ENCODE measurements around the gene SRRD. TPM values are rescaled to one million over a fixed set of nuclear protein-coding genes. Genes with fewer than 3 reads are reported as not detected.

The SRRD gene
- total RNA-seq, 1 donor from 2014 or later, result 8.9 TPM

GRCh38 chr22:26444777-26445176, 38.9 kb upstream of the SRRD start:
- Histone ChIP-seq H3K4me3 (ENCODE audit: low read length in 3 of 3) (no peak overlapping the region), H3K27ac (ENCODE audit: low read depth, low read length) (no peak overlapping the region), H3K4me1 (ENCODE audit: control insufficient read depth in 3 of 3, insufficient read depth in 3 of 3, low read length in 3 of 3) (peaks cover 0 to 7% (median 7%) of the 10 kb centered on the region in 3 donors), H3K27me3 (ENCODE audit: control insufficient read depth in 3 of 3, insufficient read depth in 3 of 3, low read length in 3 of 3) (no peaks in the 10 kb centered on the region), H3K9ac (ENCODE audit: low read depth in 1 of 3, low read length in 3 of 3) (no peak overlapping the region), H3K9me3 (ENCODE audit: control insufficient read depth in 3 of 3, low read length in 3 of 3) (no peaks in the 10 kb centered on the region), H3K36me3 (ENCODE audit: control insufficient read depth in 3 of 3, insufficient read depth in 3 of 3, low read length in 3 of 3) (peaks cover 0 to 2% (median under 1%) of the 10 kb centered on the region in 3 donors)

- H3K4me1 ChIP-seq (ENCODE audit: control insufficient read depth in 3 of 3, insufficient read depth in 3 of 3, low read length in 3 of 3), result peaks cover 0 to 7% (median 7%) of the 10 kb centered on the region in 3 donors
- no peak overlapping the region for H3K4me3 ChIP-seq (ENCODE audit: low read length in 3 of 3)
- H3K36me3 ChIP-seq (ENCODE audit: control insufficient read depth in 3 of 3, insufficient read depth in 3 of 3, low read length in 3 of 3), result peaks cover 4 to 8% (median 6%) of the 10 kb centered on the region in 3 donors
- H3K9me3 ChIP-seq (ENCODE audit: control insufficient read depth in 3 of 3, low read length in 3 of 3), result no peaks in the 10 kb centered on the region
- no peaks in the 10 kb centered on the region for H3K27me3 ChIP-seq (ENCODE audit: control insufficient read depth in 3 of 3, insufficient read depth in 3 of 3, low read length in 3 of 3)
- H3K9ac ChIP-seq (ENCODE audit: low read depth in 1 of 3, low read length in 3 of 3), result no peak overlapping the region
- H3K27ac ChIP-seq (ENCODE audit: low read depth, low read length), result no peak overlapping the region
Observed at GRCh38 chr22:26445577-26446275, 38.0 kb upstream of the SRRD start.

- Histone ChIP-seq H3K27me3 (ENCODE audit: control insufficient read depth in 3 of 3, insufficient read depth in 3 of 3, low read length in 3 of 3) (no peaks in the 10 kb centered on the region), H3K27ac (ENCODE audit: low read depth, low read length) (no peak overlapping the region), H3K9me3 (ENCODE audit: control insufficient read depth in 3 of 3, low read length in 3 of 3) (no peaks in the 10 kb centered on the region), H3K4me3 (ENCODE audit: low read length in 3 of 3) (no peak overlapping the region), H3K9ac (ENCODE audit: low read depth in 1 of 3, low read length in 3 of 3) (no peak overlapping the region), H3K4me1 (ENCODE audit: control insufficient read depth in 3 of 3, insufficient read depth in 3 of 3, low read length in 3 of 3) (peaks cover 0 to 7% (median 7%) of the 10 kb centered on the region in 3 donors), H3K36me3 (ENCODE audit: control insufficient read depth in 3 of 3, insufficient read depth in 3 of 3, low read length in 3 of 3) (peaks cover 10 to 17% (median 16%) of the 10 kb centered on the region in 3 donors)
Observed at GRCh38 chr22:26446808-26447515, 36.7 kb upstream of the SRRD start.

- no peaks in the 10 kb centered on the region for H3K27me3 ChIP-seq (ENCODE audit: control insufficient read depth in 3 of 3, insufficient read depth in 3 of 3, low read length in 3 of 3)
- peaks cover 0 to 7% (median 7%) of the 10 kb centered on the region in 3 donors for H3K4me1 ChIP-seq (ENCODE audit: control insufficient read depth in 3 of 3, insufficient read depth in 3 of 3, low read length in 3 of 3)
- H3K9ac ChIP-seq (ENCODE audit: low read depth in 1 of 3, low read length in 3 of 3), result no peak overlapping the region
- H3K36me3 ChIP-seq (ENCODE audit: control insufficient read depth in 3 of 3, insufficient read depth in 3 of 3, low read length in 3 of 3), result peaks cover 17 to 24% (median 24%) of the 10 kb centered on the region in 3 donors
- H3K4me3 ChIP-seq (ENCODE audit: low read length in 3 of 3), result no peak overlapping the region
- H3K27ac ChIP-seq (ENCODE audit: low read depth, low read length), result no peak overlapping the region
- no peaks in the 10 kb centered on the region for H3K9me3 ChIP-seq (ENCODE audit: control insufficient read depth in 3 of 3, low read length in 3 of 3)
Observed at GRCh38 chr22:26447584-26448329, 35.9 kb upstream of the SRRD start.

- H3K9ac ChIP-seq (ENCODE audit: low read depth in 1 of 3, low read length in 3 of 3), result no peak overlapping the region
- H3K27me3 ChIP-seq (ENCODE audit: control insufficient read depth in 3 of 3, insufficient read depth in 3 of 3, low read length in 3 of 3), result no peaks in the 10 kb centered on the region
- peaks cover 4 to 10% (median 7%) of the 10 kb centered on the region in 3 donors for H3K4me1 ChIP-seq (ENCODE audit: control insufficient read depth in 3 of 3, insufficient read depth in 3 of 3, low read length in 3 of 3)
- H3K27ac ChIP-seq (ENCODE audit: low read depth, low read length), result no peak overlapping the region
- H3K9me3 ChIP-seq (ENCODE audit: control insufficient read depth in 3 of 3, low read length in 3 of 3), result no peaks in the 10 kb centered on the region
- peaks cover 22 to 29% (median 25%) of the 10 kb centered on the region in 3 donors for H3K36me3 ChIP-seq (ENCODE audit: control insufficient read depth in 3 of 3, insufficient read depth in 3 of 3, low read length in 3 of 3)
- H3K4me3 ChIP-seq (ENCODE audit: low read length in 3 of 3), result no peak overlapping the region
Observed at GRCh38 chr22:26448334-26448733, 35.3 kb upstream of the SRRD start.

- Histone ChIP-seq H3K36me3 (ENCODE audit: control insufficient read depth in 3 of 3, insufficient read depth in 3 of 3, low read length in 3 of 3) (peaks cover 27 to 35% (median 28%) of the 10 kb centered on the region in 3 donors), H3K27ac (ENCODE audit: low read depth, low read length) (no peak overlapping the region), H3K9me3 (ENCODE audit: control insufficient read depth in 3 of 3, low read length in 3 of 3) (no peaks in the 10 kb centered on the region), H3K4me1 (ENCODE audit: control insufficient read depth in 3 of 3, insufficient read depth in 3 of 3, low read length in 3 of 3) (peaks cover 5 to 15% (median 7%) of the 10 kb centered on the region in 3 donors), H3K27me3 (ENCODE audit: control insufficient read depth in 3 of 3, insufficient read depth in 3 of 3, low read length in 3 of 3) (no peaks in the 10 kb centered on the region), H3K4me3 (ENCODE audit: low read length in 3 of 3) (no peak overlapping the region), H3K9ac (ENCODE audit: low read depth in 1 of 3, low read length in 3 of 3) (no peak overlapping the region)
Observed at GRCh38 chr22:26448941-26449340, 34.7 kb upstream of the SRRD start.

GRCh38 chr22:26450453-26451185, 33.1 kb upstream of the SRRD start:
- Histone ChIP-seq H3K4me1 (ENCODE audit: control insufficient read depth in 3 of 3, insufficient read depth in 3 of 3, low read length in 3 of 3) (peaks cover 5 to 15% (median 7%) of the 10 kb centered on the region in 3 donors), H3K27me3 (ENCODE audit: control insufficient read depth in 3 of 3, insufficient read depth in 3 of 3, low read length in 3 of 3) (no peaks in the 10 kb centered on the region), H3K9me3 (ENCODE audit: control insufficient read depth in 3 of 3, low read length in 3 of 3) (no peaks in the 10 kb centered on the region), H3K27ac (ENCODE audit: low read depth, low read length) (no peak overlapping the region), H3K9ac (ENCODE audit: low read depth in 1 of 3, low read length in 3 of 3) (no peak overlapping the region), H3K36me3 (ENCODE audit: control insufficient read depth in 3 of 3, insufficient read depth in 3 of 3, low read length in 3 of 3) (peaks cover 27 to 39% (median 31%) of the 10 kb centered on the region in 3 donors), H3K4me3 (ENCODE audit: low read length in 3 of 3) (no peak overlapping the region)

- no peak overlapping the region for H3K9ac ChIP-seq (ENCODE audit: low read depth in 1 of 3, low read length in 3 of 3)
- H3K36me3 ChIP-seq (ENCODE audit: control insufficient read depth in 3 of 3, insufficient read depth in 3 of 3, low read length in 3 of 3), result peaks cover 31 to 48% (median 39%) of the 10 kb centered on the region in 3 donors
Observed at GRCh38 chr22:26452236-26453016, 31.3 kb upstream of the SRRD start.

GRCh38 chr22:26453216-26453615, 30.5 kb upstream of the SRRD start:
- no peak overlapping the region for H3K27ac ChIP-seq (ENCODE audit: low read depth, low read length)
- H3K9me3 ChIP-seq (ENCODE audit: control insufficient read depth in 3 of 3, low read length in 3 of 3), result no peaks in the 10 kb centered on the region
- peak overlapping the region in 1 of 3 donors; percentile 33 for H3K9ac ChIP-seq (ENCODE audit: low read depth in 1 of 3, low read length in 3 of 3)
- no peak overlapping the region for H3K4me3 ChIP-seq (ENCODE audit: low read length in 3 of 3)
- H3K36me3 ChIP-seq (ENCODE audit: control insufficient read depth in 3 of 3, insufficient read depth in 3 of 3, low read length in 3 of 3), result peaks cover 39 to 56% (median 47%) of the 10 kb centered on the region in 3 donors
- no peaks in the 10 kb centered on the region for H3K27me3 ChIP-seq (ENCODE audit: control insufficient read depth in 3 of 3, insufficient read depth in 3 of 3, low read length in 3 of 3)
- peaks cover 0 to 8% (median 5%) of the 10 kb centered on the region in 3 donors for H3K4me1 ChIP-seq (ENCODE audit: control insufficient read depth in 3 of 3, insufficient read depth in 3 of 3, low read length in 3 of 3)

More at GRCh38 chr22:26452236-26453016, 31.3 kb upstream of the SRRD start:
- H3K4me1 ChIP-seq (ENCODE audit: control insufficient read depth in 3 of 3, insufficient read depth in 3 of 3, low read length in 3 of 3), result peaks cover 0 to 8% (median 5%) of the 10 kb centered on the region in 3 donors
- no peak overlapping the region for H3K27ac ChIP-seq (ENCODE audit: low read depth, low read length)
- H3K4me3 ChIP-seq (ENCODE audit: low read length in 3 of 3), result no peak overlapping the region
- no peaks in the 10 kb centered on the region for H3K27me3 ChIP-seq (ENCODE audit: control insufficient read depth in 3 of 3, insufficient read depth in 3 of 3, low read length in 3 of 3)
- no peaks in the 10 kb centered on the region for H3K9me3 ChIP-seq (ENCODE audit: control insufficient read depth in 3 of 3, low read length in 3 of 3)

Data from skeletal muscle tissue (tissue), 4 donors.